ENCODE results near the gene ARHGAP15. TPM values are rescaled to one million over a fixed set of nuclear protein-coding genes. Genes with fewer than 3 reads are reported as not detected.
"Not testable (repeated sequence)": the region's sequence is repeated elsewhere in the genome, so short reads cannot be mapped to it uniquely, and the experiment has no call there.

The ARHGAP15 gene
- total RNA-seq, 1 donor from 2014 or later: not detected

- no peak for DNase-seq (ENCODE audit: low read depth, low spot score)
Measured at GRCh38 chr2:143524559-143525401, 395.6 kb downstream of the ARHGAP15 start.

- no peak for DNase-seq (ENCODE audit: low read depth, low spot score)
Measured at GRCh38 chr2:143525402-143525860, 396.2 kb downstream of the ARHGAP15 start.

- no peak for DNase-seq (ENCODE audit: low read depth, low spot score)
Measured at GRCh38 chr2:143526498-143526897, 397.3 kb downstream of the ARHGAP15 start.

- DNase-seq (ENCODE audit: low read depth, low spot score): no peak
Measured at GRCh38 chr2:143528021-143528420, 398.8 kb downstream of the ARHGAP15 start.

GRCh38 chr2:143529118-143529720, 400.0 kb downstream of the ARHGAP15 start:
- DNase-seq (ENCODE audit: low read depth, low spot score): no peak

GRCh38 chr2:143530758-143531157, 401.5 kb downstream of the ARHGAP15 start:
- DNase-seq (ENCODE audit: low read depth, low spot score): no peak

GRCh38 chr2:143532061-143532460, 402.8 kb downstream of the ARHGAP15 start:
- no peak for DNase-seq (ENCODE audit: low read depth, low spot score)

GRCh38 chr2:143533846-143534245, 404.6 kb downstream of the ARHGAP15 start:
- DNase-seq (ENCODE audit: low read depth, low spot score): no peak

- no peak for DNase-seq (ENCODE audit: low read depth, low spot score)
Measured at GRCh38 chr2:143535802-143536201, 406.6 kb downstream of the ARHGAP15 start.

GRCh38 chr2:143541899-143542298, 412.7 kb downstream of the ARHGAP15 start:
- not testable (repeated sequence) for DNase-seq (ENCODE audit: low read depth, low spot score)

GRCh38 chr2:143545059-143545948, 416.1 kb downstream of the ARHGAP15 start:
- DNase-seq (ENCODE audit: low read depth, low spot score): no peak

- no peak for DNase-seq (ENCODE audit: low read depth, low spot score)
Measured at GRCh38 chr2:143545949-143546255, 416.7 kb downstream of the ARHGAP15 start.

- DNase-seq (ENCODE audit: low read depth, low spot score): no peak
Measured at GRCh38 chr2:143548032-143548431, 418.8 kb downstream of the ARHGAP15 start.

GRCh38 chr2:143550500-143550899, 421.3 kb downstream of the ARHGAP15 start:
- DNase-seq (ENCODE audit: low read depth, low spot score): no peak

- no peak for DNase-seq (ENCODE audit: low read depth, low spot score)
Measured at GRCh38 chr2:143551971-143552650, 422.9 kb downstream of the ARHGAP15 start.

GRCh38 chr2:143553261-143553660, 424.0 kb downstream of the ARHGAP15 start:
- DNase-seq (ENCODE audit: low read depth, low spot score): no peak

- DNase-seq (ENCODE audit: low read depth, low spot score): no peak
Measured at GRCh38 chr2:143558665-143559064, 429.4 kb downstream of the ARHGAP15 start.

GRCh38 chr2:143559147-143559546, 429.9 kb downstream of the ARHGAP15 start:
- no peak for DNase-seq (ENCODE audit: low read depth, low spot score)

- no peak for DNase-seq (ENCODE audit: low read depth, low spot score)
Measured at GRCh38 chr2:143560724-143561123, 431.5 kb downstream of the ARHGAP15 start.

GRCh38 chr2:143564419-143564818, 435.2 kb downstream of the ARHGAP15 start:
- DNase-seq (ENCODE audit: low read depth, low spot score): no peak

- no peak for DNase-seq (ENCODE audit: low read depth, low spot score)
Measured at GRCh38 chr2:143571747-143572146, 442.5 kb downstream of the ARHGAP15 start.
